Peyer's patch (tissue), 4 donors: Measurements from ENCODE around the gene SLC25A29. TPM values are rescaled to one million over a fixed set of nuclear protein-coding genes. Genes with fewer than 3 reads are reported as not detected.
A peak's percentile ranks its signal among the peaks of the same experiment; 100 is the strongest.

Experiments used
- DNase-seq, 3 donors: peaks; one replicate each; pipeline ENCODE4 v3.0.0-alpha.2; 2017 to 2019
- H3K27ac ChIP-seq, 4 donors: fragments of 200-600 bp; sonication (generic); one replicate each; pipeline ENCODE4 v1.5.1; 2016 to 2019
- H3K27me3 ChIP-seq, 2 donors: fragments of 200-600 bp; sonication (generic); one replicate each; pipeline ENCODE4 v1.5.1; 2019
- H3K36me3 ChIP-seq, 3 donors: fragments of 200-600 bp; sonication (generic); one replicate each; pipeline ENCODE4 v1.5.1; 2016 to 2019
- H3K4me1 ChIP-seq, 4 donors: fragments of 200-600 bp; sonication (generic); one replicate each; pipeline ENCODE4 v1.5.1; 2016 to 2019
- H3K4me3 ChIP-seq, 4 donors: fragments of 200-600 bp; sonication (generic); 1 replicate in 3 of 4; 2 replicates in 1 of 4; pipeline ENCODE4 v1.5.1; 2016 to 2019; ENCODE audit warnings: mild to moderate bottlenecking in 1 of 4
- H3K9me3 ChIP-seq, 4 donors: fragments of 200-600 bp; sonication (generic); one replicate each; pipeline ENCODE4 v1.5.1; 2016 to 2019; ENCODE audit warnings: mild to moderate bottlenecking in 1 of 4
- POLR2A ChIP-seq, 2 donors: fragments of 450-650 bp; IDR thresholded peaks; one replicate each; pipeline ENCODE4 v1.5.1; 2017; ENCODE audit warnings: antibody characterized with exemption in 2 of 2, mild to moderate bottlenecking in 2 of 2, moderate library complexity in 2 of 2
- total RNA-seq, 4 donors: library from RNA; depleted of rRNA; stranded (reverse); fragments of >200 nt; gene quantifications; one replicate each; pipeline ENCODE4 v1.1.0, GENCODE V29; 2016
- TF ChIP-seq, protein P1 (sequence below), 6 experiments: fragments of 450-650 bp in 4 of 6; fragments of 200-600 bp in 2 of 6; sonication (generic) in 1 of 6; IDR thresholded peaks; one replicate each; pipeline ENCODE4 v1.5.1; 2017 to 2019; ENCODE audit warnings: antibody characterized with exemption in 6 of 6, mild to moderate bottlenecking in 3 of 6, moderate library complexity in 1 of 6

Gene SLC25A29
- total RNA-seq, 4 donors from 2014 or later = 11.0 to 74.5 (median 32.0) TPM

DNA sequence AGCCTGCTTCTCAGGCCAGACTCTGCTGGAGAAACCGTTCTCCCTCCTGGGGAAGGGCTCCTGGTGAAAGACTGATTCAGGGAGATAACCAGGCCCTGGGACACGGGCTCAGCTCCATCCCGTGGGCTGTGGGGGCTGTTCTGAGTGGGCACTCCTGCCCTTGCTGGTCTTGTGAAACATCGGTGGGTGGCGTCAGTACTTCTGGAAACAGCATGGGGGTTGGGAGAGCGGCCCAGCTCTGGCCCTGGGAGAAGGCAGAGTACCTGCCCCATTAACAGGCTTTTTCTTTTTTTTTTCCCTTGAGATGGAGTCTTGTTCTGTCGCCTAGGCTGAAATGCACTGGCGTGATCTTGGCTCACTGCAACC, 17.7 kb upstream of the SLC25A29 start:
- Histone ChIP-seq H3K9me3 (no peaks in the 10 kb centered on the region), H3K36me3 (no peaks in the 10 kb centered on the region), H3K4me1 (peaks cover 0 to 11% (median 2%) of the 10 kb centered on the region in 4 donors), H3K4me3 (no peak overlapping the region), H3K27ac (no peak overlapping the region), H3K27me3 (no peaks in the 10 kb centered on the region)
- DNase-seq = no peak
- TF ChIP-seq, protein P1, sequence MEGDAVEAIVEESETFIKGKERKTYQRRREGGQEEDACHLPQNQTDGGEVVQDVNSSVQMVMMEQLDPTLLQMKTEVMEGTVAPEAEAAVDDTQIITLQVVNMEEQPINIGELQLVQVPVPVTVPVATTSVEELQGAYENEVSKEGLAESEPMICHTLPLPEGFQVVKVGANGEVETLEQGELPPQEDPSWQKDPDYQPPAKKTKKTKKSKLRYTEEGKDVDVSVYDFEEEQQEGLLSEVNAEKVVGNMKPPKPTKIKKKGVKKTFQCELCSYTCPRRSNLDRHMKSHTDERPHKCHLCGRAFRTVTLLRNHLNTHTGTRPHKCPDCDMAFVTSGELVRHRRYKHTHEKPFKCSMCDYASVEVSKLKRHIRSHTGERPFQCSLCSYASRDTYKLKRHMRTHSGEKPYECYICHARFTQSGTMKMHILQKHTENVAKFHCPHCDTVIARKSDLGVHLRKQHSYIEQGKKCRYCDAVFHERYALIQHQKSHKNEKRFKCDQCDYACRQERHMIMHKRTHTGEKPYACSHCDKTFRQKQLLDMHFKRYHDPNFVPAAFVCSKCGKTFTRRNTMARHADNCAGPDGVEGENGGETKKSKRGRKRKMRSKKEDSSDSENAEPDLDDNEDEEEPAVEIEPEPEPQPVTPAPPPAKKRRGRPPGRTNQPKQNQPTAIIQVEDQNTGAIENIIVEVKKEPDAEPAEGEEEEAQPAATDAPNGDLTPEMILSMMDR (IDR thresholded peaks at IDR 0.05) = no peak
- no peak for TF ChIP-seq POLR2A (IDR thresholded peaks at IDR 0.05)

GRCh38 chr14:100323121-100323941, 17.1 kb upstream of the SLC25A29 start, which contains the start of gene SLC25A47:
SLC25A47 (plus strand) TSS chr14:100323339; CDS start chr14:100323415, 76 bp downstream.
- Histone ChIP-seq H3K27me3 (no peaks in the 10 kb centered on the region), H3K9me3 (no peaks in the 10 kb centered on the region), H3K4me1 (peaks cover 0 to 11% (median 3%) of the 10 kb centered on the region in 4 donors), H3K27ac (no peak within 1 kb of the TSS), H3K36me3 (no peaks in the 10 kb centered on the region), H3K4me3 (peak within 1 kb of the TSS in 1 of 4 donors; percentile 16)
- no peak for DNase-seq
- TF ChIP-seq POLR2A (IDR thresholded peaks at IDR 0.05) = no peak
- TF ChIP-seq, protein P1 (IDR thresholded peaks at IDR 0.05) = no peak

GRCh38 chr14:100322138-100322957, 16.1 kb upstream of the SLC25A29 start:
- no peak overlapping the region for H3K4me3 ChIP-seq
- peaks cover 0 to 18% (median 3%) of the 10 kb centered on the region in 4 donors for H3K4me1 ChIP-seq
- H3K9me3 ChIP-seq = no peaks in the 10 kb centered on the region
- no peaks in the 10 kb centered on the region for H3K36me3 ChIP-seq
- TF ChIP-seq, protein P1 (IDR thresholded peaks at IDR 0.05) = no peak
- TF ChIP-seq POLR2A (IDR thresholded peaks at IDR 0.05) = no peak
- H3K27ac ChIP-seq = no peak overlapping the region
- no peak for DNase-seq
- no peaks in the 10 kb centered on the region for H3K27me3 ChIP-seq

DNA sequence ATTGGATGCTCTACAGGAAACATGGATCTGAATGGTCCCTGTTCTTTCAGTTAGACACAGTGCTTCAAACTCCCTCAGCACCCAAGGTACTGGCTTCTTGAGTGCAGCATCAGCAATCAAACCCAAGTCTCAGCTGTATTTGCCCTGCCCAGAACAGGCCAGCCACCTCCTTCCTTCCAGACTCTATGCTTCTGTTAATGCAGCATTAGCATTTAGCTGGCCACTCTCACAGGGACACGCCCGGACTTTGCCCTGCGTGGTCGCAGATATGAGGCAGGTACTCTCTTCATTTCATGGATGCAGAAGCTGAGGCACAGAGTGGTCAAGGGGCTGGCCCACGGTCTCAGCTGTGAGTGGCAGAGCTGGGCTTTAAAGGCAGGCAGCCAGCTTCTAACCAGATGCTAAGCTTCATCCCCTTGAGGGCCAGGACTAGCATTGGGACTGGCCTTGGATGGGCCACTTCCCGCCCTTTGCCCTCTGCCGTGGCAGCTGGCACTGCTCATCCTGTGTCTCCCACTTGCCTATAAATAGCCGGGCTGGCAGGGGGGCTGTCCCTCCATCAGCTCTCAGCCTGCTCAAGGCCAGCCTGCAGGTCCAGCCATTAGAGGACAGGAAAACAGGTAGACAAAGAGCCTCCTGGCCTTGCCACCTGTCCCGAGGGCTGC, 15.4 kb upstream of the SLC25A29 start:
- TF ChIP-seq, protein P1 (IDR thresholded peaks at IDR 0.05) = no peak
- TF ChIP-seq POLR2A (IDR thresholded peaks at IDR 0.05) = no peak

DNA sequence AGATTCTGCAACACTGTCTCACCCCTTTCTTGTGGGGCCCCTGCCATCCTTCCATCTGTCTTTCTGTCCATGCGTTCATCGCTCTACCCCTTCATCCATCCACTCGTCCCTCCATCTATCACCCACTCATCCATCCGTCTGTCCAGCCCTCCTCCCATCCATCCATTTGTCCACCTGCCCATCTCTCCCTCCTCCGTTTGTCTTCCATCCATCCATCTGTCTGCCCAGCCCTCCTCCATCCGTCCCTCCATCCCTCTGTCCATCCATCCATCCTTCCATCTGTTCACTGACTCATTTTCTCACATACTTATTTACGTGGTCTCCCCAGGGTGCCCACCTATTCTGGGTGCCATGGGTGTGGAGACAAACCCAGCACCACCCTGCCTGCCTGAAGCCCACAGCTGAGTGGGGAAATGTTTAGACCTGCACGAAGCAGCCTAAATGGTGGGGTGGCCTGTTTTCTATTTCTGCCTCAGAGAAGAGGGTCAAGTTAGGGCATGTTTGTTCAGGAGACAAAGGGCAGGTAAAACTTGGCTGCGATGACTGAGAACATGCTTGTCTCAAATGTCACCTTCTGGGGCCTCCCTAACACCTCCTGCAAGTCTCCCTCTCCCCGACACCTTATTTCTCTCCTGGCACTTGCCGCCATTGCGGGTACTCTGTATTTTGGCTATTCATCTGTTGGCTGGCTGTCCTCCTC, 14.1 kb upstream of the SLC25A29 start:
- H3K27me3 ChIP-seq = no peaks in the 10 kb centered on the region
- no peaks in the 10 kb centered on the region for H3K9me3 ChIP-seq
- H3K4me1 ChIP-seq = peaks cover 0 to 11% (median 3%) of the 10 kb centered on the region in 4 donors
- TF ChIP-seq POLR2A (IDR thresholded peaks at IDR 0.05) = no peak
- TF ChIP-seq, protein P1 (IDR thresholded peaks at IDR 0.05) = no peak
- DNase-seq = no peak
- H3K36me3 ChIP-seq = no peaks in the 10 kb centered on the region
- no peak overlapping the region for H3K4me3 ChIP-seq
- H3K27ac ChIP-seq = no peak overlapping the region

More for the DNA sequence above, 15.4 kb upstream of the SLC25A29 start:
- Histone ChIP-seq H3K27ac (no peak overlapping the region), H3K36me3 (no peaks in the 10 kb centered on the region), H3K4me1 (peaks cover 0 to 18% (median 3%) of the 10 kb centered on the region in 4 donors), H3K4me3 (no peak overlapping the region), H3K9me3 (no peaks in the 10 kb centered on the region), H3K27me3 (no peaks in the 10 kb centered on the region)
- DNase-seq = no peak
